Activated CD8-positive, alpha-beta T cell treated with anti-CD3 and anti-CD28 coated beads for 36 hours (primary cell): ENCODE results near the gene POU2F3. TPM values are rescaled to one million over a fixed set of nuclear protein-coding genes. Genes with fewer than 3 reads are reported as not detected.
A peak's percentile ranks its signal among the peaks of the same experiment; 100 is the strongest.

Experiments used
- ATAC-seq: fragments of 200-7000 bp; cut with Tn5 transposase; one replicate; pipeline ENCODE4 v1.10.0; 2021; ENCODE audit warnings: mild to moderate bottlenecking, moderate library complexity
- CTCF ChIA-PET: fragments of 350-600 bp; sonication (Branson Sonifier 250); formaldehyde crosslinking; loops from one replicate; lab custom pipeline; 2021; ENCODE audit warnings: antibody characterized with exemption; lab: Charles Lee
- POLR2A ChIA-PET: fragments of 350-600 bp; sonication (Branson Sonifier 250); formaldehyde crosslinking; loops from one replicate; lab custom pipeline; 2021; ENCODE audit warnings: antibody characterized with exemption; lab: Charles Lee
- DNase-seq: peaks from one replicate; pipeline ENCODE4 v3.0.0-alpha.2; 2020
- H3K27ac Mint-ChIP-seq: one replicate; pipeline ENCODE4 v1.8.0; 2021; ENCODE audit warnings: mild to moderate bottlenecking, mixed read lengths
- H3K27me3 Mint-ChIP-seq: one replicate; pipeline ENCODE4 v1.8.0; 2021; ENCODE audit warnings: mixed read lengths
- H3K36me3 Mint-ChIP-seq: one replicate; pipeline ENCODE4 v1.8.0; 2021; ENCODE audit warnings: low read depth, mixed read lengths
- H3K4me1 Mint-ChIP-seq: one replicate; pipeline ENCODE4 v1.8.0; 2021; ENCODE audit warnings: low read depth, mixed read lengths
- H3K4me3 Mint-ChIP-seq: one replicate; pipeline ENCODE4 v1.8.0; 2021; ENCODE audit warnings: mild to moderate bottlenecking, moderate library complexity, mixed read lengths
- H3K9me3 Mint-ChIP-seq: one replicate; pipeline ENCODE4 v1.8.0; 2021; ENCODE audit warnings: mixed read lengths
- intact Hi-C: fragments of 100-400 bp; cut with micrococcal nuclease; formaldehyde crosslinking; loops from one replicate; pipeline ENCODE4 v1.10.0; 2022
- total RNA-seq, 2 experiments: library from RNA; stranded (reverse); gene quantifications; one replicate each; pipeline ENCODE4 v1.2.3, GENCODE V29; 2021
- TF ChIP-seq, protein P1 (sequence below): fragments of 200-600 bp; IDR thresholded peaks from one replicate; pipeline ENCODE4 v1.8.0; 2022; ENCODE audit warnings: antibody characterized with exemption, mild to moderate bottlenecking

Gene POU2F3
- total RNA-seq, result not detected

DNA sequence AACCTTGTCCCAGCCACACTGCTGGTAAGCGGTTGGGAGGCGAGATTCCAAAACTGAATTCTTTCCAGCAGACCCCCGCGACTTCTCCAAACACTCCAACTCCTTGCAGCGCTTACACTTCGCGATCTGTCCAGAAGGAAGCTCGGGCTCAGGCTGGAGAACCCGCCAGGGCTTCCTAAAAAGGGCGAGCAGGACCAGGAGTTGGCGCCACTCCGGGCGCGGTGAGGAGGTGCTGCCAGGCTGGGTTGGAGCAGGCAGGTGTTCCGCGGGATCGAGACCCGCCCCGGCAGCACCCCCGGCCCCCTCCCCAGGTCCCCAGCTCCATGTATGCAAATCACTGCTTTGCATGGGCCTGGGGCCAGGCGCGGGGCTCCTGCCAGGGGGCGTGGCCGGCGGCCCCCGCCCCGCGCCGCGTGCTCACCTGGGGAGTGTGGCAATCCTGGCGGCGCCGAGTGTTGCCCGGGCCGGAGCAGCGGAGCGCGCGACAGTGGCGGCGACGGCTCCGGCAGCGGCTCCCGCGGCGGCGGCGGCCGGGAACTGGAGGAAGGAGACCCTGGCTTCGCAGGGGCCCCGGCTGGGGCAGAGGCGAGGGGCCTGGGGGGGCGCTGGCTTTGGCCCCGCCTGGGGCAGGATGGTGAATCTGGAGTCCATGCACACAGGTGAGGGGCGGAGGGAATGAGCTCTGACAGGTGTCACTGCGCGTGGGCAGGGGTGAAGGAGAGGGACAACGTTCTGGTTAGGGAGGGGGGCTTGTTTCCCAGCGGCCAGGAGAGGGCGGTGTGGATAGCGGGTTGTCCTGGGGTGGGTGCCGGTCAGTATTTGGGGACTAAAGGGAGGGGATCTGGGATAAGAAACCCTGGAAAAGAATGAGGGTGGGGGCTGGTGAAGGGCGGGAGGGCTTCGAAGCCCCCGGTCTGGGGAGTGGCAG is at the start of gene POU2F3:
Gene POU2F3 (plus strand): TSS at position 428 of the 928 bp plus-strand sequence. CDS start 204 bp downstream, at position 632.
- CTCF ChIA-PET, result interaction anchor here (0.8 to 19.2 kb wide), 2 partner anchors 9 to 61 kb away, joined by 3 to 437 read pairs; no protein-coding TSS in a partner anchor

GRCh38 chr11:120191058-120191457 is 48.9 kb upstream of the POU2F3 start:
- no peak for ATAC-seq
- Mint-ChIP-seq H3K36me3 (no peaks in the 10 kb centered on the region), H3K4me3 (no peak overlapping the region), H3K27me3 (peaks cover 4% of the 10 kb centered on the region), H3K27ac (no peak overlapping the region), H3K9me3 (no peaks in the 10 kb centered on the region), H3K4me1 (peaks cover 7% of the 10 kb centered on the region)
- intact Hi-C loops, result no loop called here
- ChIA-PET CTCF (interaction anchor here (1.0 to 1.8 kb wide), 3 partner anchors 43 to 112 kb away, joined by 3 to 10 read pairs (median 5); no protein-coding TSS in a partner anchor), POLR2A (no interaction called here)
- no peak for DNase-seq
- TF ChIP-seq, protein P1, sequence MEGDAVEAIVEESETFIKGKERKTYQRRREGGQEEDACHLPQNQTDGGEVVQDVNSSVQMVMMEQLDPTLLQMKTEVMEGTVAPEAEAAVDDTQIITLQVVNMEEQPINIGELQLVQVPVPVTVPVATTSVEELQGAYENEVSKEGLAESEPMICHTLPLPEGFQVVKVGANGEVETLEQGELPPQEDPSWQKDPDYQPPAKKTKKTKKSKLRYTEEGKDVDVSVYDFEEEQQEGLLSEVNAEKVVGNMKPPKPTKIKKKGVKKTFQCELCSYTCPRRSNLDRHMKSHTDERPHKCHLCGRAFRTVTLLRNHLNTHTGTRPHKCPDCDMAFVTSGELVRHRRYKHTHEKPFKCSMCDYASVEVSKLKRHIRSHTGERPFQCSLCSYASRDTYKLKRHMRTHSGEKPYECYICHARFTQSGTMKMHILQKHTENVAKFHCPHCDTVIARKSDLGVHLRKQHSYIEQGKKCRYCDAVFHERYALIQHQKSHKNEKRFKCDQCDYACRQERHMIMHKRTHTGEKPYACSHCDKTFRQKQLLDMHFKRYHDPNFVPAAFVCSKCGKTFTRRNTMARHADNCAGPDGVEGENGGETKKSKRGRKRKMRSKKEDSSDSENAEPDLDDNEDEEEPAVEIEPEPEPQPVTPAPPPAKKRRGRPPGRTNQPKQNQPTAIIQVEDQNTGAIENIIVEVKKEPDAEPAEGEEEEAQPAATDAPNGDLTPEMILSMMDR, result no peak

More for the DNA sequence above, at the start of gene POU2F3:
- intact Hi-C loops, result no loop called here
- POLR2A ChIA-PET, result interaction anchor here (0.8 kb wide), 1 partner anchor 58 kb away, joined by 3 read pairs; no protein-coding TSS in a partner anchor
- no peak within 1 kb of the TSS for H3K27ac Mint-ChIP-seq
- no peaks in the 10 kb centered on the region for H3K9me3 Mint-ChIP-seq
- TF ChIP-seq, protein P1, result no peak
- H3K4me1 Mint-ChIP-seq, result peaks cover 9% of the 10 kb centered on the region
- no peak for ATAC-seq
- H3K36me3 Mint-ChIP-seq, result no peaks in the 10 kb centered on the region
- no peak within 1 kb of the TSS for H3K4me3 Mint-ChIP-seq
- H3K27me3 Mint-ChIP-seq, result peaks cover 58% of the 10 kb centered on the region
- peak; percentile 29 for DNase-seq

GRCh38 chr11:120192831-120193625 is 46.9 kb upstream of the POU2F3 start:
- ChIA-PET POLR2A (interaction anchor here (1.2 kb wide), 1 partner anchor 112 kb away, joined by 4 read pairs; no protein-coding TSS in a partner anchor), CTCF (interaction anchor here (1.2 to 1.4 kb wide), 2 partner anchors 13 to 27 kb away, joined by 3 to 4 read pairs; no protein-coding TSS in a partner anchor)
- TF ChIP-seq, protein P1, result no peak
- no peaks in the 10 kb centered on the region for H3K36me3 Mint-ChIP-seq
- no peaks in the 10 kb centered on the region for H3K9me3 Mint-ChIP-seq
- H3K27ac Mint-ChIP-seq, result no peak overlapping the region
- no peak for DNase-seq
- intact Hi-C loops, result no loop called here
- H3K27me3 Mint-ChIP-seq, result peaks cover 1% of the 10 kb centered on the region
- H3K4me3 Mint-ChIP-seq, result no peak overlapping the region
- no peaks in the 10 kb centered on the region for H3K4me1 Mint-ChIP-seq
- no peak for ATAC-seq

DNA sequence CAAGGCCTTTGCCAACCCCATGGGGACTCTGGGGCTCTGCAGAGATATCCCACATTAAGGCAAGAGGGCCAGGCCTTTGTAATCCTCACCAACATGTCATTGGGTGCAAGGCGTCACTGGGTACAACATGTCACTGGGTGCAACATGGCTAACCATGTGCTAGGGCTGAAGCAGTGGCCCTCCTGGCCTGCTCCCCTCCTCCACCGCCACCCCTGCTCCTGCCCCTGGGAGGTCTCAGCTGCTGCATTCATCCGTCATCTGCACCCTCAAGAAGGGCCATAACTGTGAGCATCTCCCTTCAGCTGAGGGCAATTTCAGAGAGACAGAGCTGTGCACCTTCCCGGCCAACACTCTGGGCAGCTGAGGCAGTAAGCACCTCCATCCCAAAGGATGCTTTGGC is 45.8 kb upstream of the POU2F3 start:
- Mint-ChIP-seq H3K36me3 (no peaks in the 10 kb centered on the region), H3K4me1 (no peaks in the 10 kb centered on the region), H3K4me3 (no peak overlapping the region), H3K27me3 (peaks cover 1% of the 10 kb centered on the region), H3K27ac (no peak overlapping the region), H3K9me3 (no peaks in the 10 kb centered on the region)
- intact Hi-C loops, result no loop called here
- POLR2A ChIA-PET, result no interaction called here
- CTCF ChIA-PET, result interaction anchor here (0.6 to 1.2 kb wide), 3 partner anchors 12 to 105 kb away, joined by 3 read pairs; no protein-coding TSS in a partner anchor
- no peak for DNase-seq
- no peak for ATAC-seq
- TF ChIP-seq, protein P1, result no peak
